WTC11 (cell line): Measurements from ENCODE around the gene OPRL1.

Experiments
- CREB1 ChIP-seq: sonication (generic); formaldehyde crosslinking; IDR thresholded peaks from 2 replicates; pipeline ENCODE4 v1.8.0; 2023; ENCODE audit warnings: mild to moderate bottlenecking, missing genetic modification reagents
- SP1 ChIP-seq: sonication (generic); formaldehyde crosslinking; conservative IDR thresholded peaks from 2 replicates; pipeline ENCODE4 v1.8.1; 2022; ENCODE audit warnings: missing genetic modification reagents
- TF ChIP-seq, protein P1 (sequence below): fragments of 200-600 bp; IDR thresholded peaks from 2 replicates; pipeline ENCODE4 v1.8.0; 2022; ENCODE audit warnings: antibody characterized with exemption
- TF ChIP-seq, protein P2 (sequence below): sonication (generic); formaldehyde crosslinking; IDR thresholded peaks from 2 replicates; pipeline ENCODE4 v1.8.0; 2022; ENCODE audit warnings: mild to moderate bottlenecking, missing genetic modification reagents

DNA sequence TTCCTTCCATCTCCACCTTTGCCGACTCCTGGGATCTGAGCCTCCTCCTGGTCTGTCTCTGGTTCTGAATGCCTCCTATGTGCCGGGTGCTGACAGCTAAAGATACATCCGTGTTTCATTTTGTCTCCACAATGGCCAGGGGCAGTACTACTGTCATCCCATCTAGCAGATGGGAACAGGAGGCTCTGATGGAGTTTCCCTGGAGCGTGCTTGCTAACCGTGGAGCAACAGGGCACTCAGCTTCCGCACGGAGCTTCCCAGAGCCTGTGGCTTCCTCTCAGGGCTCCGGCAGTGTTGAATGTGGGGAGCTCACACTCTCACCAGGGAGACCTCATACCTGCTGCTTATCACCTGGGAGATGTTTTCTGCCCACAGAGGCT lies 39.4 kb downstream of the OPRL1 start:
- TF ChIP-seq CREB1 (CRISPR knock-in tag) (no peak), SP1 (CRISPR knock-in tag) (no peak)
- TF ChIP-seq, protein P1, sequence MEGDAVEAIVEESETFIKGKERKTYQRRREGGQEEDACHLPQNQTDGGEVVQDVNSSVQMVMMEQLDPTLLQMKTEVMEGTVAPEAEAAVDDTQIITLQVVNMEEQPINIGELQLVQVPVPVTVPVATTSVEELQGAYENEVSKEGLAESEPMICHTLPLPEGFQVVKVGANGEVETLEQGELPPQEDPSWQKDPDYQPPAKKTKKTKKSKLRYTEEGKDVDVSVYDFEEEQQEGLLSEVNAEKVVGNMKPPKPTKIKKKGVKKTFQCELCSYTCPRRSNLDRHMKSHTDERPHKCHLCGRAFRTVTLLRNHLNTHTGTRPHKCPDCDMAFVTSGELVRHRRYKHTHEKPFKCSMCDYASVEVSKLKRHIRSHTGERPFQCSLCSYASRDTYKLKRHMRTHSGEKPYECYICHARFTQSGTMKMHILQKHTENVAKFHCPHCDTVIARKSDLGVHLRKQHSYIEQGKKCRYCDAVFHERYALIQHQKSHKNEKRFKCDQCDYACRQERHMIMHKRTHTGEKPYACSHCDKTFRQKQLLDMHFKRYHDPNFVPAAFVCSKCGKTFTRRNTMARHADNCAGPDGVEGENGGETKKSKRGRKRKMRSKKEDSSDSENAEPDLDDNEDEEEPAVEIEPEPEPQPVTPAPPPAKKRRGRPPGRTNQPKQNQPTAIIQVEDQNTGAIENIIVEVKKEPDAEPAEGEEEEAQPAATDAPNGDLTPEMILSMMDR, result no peak
- TF ChIP-seq, protein P2, sequence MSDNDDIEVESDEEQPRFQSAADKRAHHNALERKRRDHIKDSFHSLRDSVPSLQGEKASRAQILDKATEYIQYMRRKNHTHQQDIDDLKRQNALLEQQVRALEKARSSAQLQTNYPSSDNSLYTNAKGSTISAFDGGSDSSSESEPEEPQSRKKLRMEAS (CRISPR knock-in tag), result no peak
